ENCODE measurements around the gene ATP11C. TPM values are rescaled to one million over a fixed set of nuclear protein-coding genes. Genes with fewer than 3 reads are reported as not detected.

ATP11C gene
- total RNA-seq, 3 donors from 2014 or later = 10.8 to 17.0 (median 13.1) TPM

DNA sequence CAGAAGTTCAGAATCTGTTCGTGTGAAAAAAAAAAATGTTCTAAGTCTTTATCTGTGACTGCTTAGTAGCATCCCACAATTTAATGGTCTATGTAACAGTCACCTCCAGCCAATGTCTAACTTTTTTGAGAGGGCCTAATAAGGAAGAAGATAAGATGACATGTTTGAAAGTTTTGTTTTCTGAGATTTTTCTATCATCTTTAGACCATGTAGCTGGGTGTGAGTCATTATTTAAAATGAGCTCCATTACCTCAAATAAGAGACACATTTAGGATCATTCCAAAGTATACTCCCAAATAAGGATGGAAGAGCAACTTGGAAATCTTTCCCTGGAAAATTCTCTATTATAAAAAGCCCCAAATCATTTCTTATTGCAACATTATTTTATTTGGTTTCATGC, 196.7 kb downstream of the ATP11C start:
- no peaks in the 10 kb centered on the region for H3K4me1 ChIP-seq (ENCODE audit: low read depth)
- no peaks in the 10 kb centered on the region for H3K9me3 ChIP-seq
- no peak overlapping the region for H3K4me3 ChIP-seq
- DNase-seq = no peak
- intact Hi-C loops (cut with DNase I, micrococcal nuclease) = no loop called here
- no peak for ATAC-seq
- H3K36me3 ChIP-seq (ENCODE audit: low read depth) = no peaks in the 10 kb centered on the region
- TF ChIP-seq, protein P1, sequence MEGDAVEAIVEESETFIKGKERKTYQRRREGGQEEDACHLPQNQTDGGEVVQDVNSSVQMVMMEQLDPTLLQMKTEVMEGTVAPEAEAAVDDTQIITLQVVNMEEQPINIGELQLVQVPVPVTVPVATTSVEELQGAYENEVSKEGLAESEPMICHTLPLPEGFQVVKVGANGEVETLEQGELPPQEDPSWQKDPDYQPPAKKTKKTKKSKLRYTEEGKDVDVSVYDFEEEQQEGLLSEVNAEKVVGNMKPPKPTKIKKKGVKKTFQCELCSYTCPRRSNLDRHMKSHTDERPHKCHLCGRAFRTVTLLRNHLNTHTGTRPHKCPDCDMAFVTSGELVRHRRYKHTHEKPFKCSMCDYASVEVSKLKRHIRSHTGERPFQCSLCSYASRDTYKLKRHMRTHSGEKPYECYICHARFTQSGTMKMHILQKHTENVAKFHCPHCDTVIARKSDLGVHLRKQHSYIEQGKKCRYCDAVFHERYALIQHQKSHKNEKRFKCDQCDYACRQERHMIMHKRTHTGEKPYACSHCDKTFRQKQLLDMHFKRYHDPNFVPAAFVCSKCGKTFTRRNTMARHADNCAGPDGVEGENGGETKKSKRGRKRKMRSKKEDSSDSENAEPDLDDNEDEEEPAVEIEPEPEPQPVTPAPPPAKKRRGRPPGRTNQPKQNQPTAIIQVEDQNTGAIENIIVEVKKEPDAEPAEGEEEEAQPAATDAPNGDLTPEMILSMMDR (IDR thresholded peaks at IDR 0.05) = no peak

GRCh38 chrX:139734996-139735395, 197.9 kb downstream of the ATP11C start:
- intact Hi-C loops (cut with DNase I, micrococcal nuclease) = no loop called here
- Histone ChIP-seq H3K4me3 (no peak overlapping the region), H3K9me3 (no peaks in the 10 kb centered on the region), H3K4me1 (ENCODE audit: low read depth) (no peaks in the 10 kb centered on the region), H3K36me3 (ENCODE audit: low read depth) (no peaks in the 10 kb centered on the region)
- TF ChIP-seq, protein P1 (IDR thresholded peaks at IDR 0.05) = no peak
- DNase-seq (no peak), ATAC-seq (no peak)

- ATAC-seq (no peak), DNase-seq (no peak)
- intact Hi-C loops (cut with DNase I, micrococcal nuclease) = no loop called here
- H3K36me3 ChIP-seq (ENCODE audit: low read depth) = no peaks in the 10 kb centered on the region
- H3K4me1 ChIP-seq (ENCODE audit: low read depth) = no peaks in the 10 kb centered on the region
- H3K9me3 ChIP-seq = no peaks in the 10 kb centered on the region
- TF ChIP-seq, protein P1 (IDR thresholded peaks at IDR 0.05) = no peak
- no peak overlapping the region for H3K4me3 ChIP-seq
Measured at GRCh38 chrX:139725720-139726119, 207.1 kb downstream of the ATP11C start.

GRCh38 chrX:139724626-139725025, 208.2 kb downstream of the ATP11C start:
- ATAC-seq (no peak), DNase-seq (no peak)
- Histone ChIP-seq H3K4me1 (ENCODE audit: low read depth) (no peaks in the 10 kb centered on the region), H3K36me3 (ENCODE audit: low read depth) (no peaks in the 10 kb centered on the region), H3K9me3 (no peaks in the 10 kb centered on the region), H3K4me3 (no peak overlapping the region)
- TF ChIP-seq, protein P1 (IDR thresholded peaks at IDR 0.05) = no peak
- intact Hi-C loops (cut with DNase I, micrococcal nuclease) = no loop called here

- no peak overlapping the region for H3K4me3 ChIP-seq
- TF ChIP-seq, protein P1 (IDR thresholded peaks at IDR 0.05) = no peak
- no peak for ATAC-seq
- H3K9me3 ChIP-seq = no peaks in the 10 kb centered on the region
- H3K4me1 ChIP-seq (ENCODE audit: low read depth) = no peaks in the 10 kb centered on the region
- H3K36me3 ChIP-seq (ENCODE audit: low read depth) = no peaks in the 10 kb centered on the region
- DNase-seq = no peak
- intact Hi-C loops (cut with DNase I, micrococcal nuclease) = no loop called here
Measured at GRCh38 chrX:139720979-139721378, 211.9 kb downstream of the ATP11C start.

- no peaks in the 10 kb centered on the region for H3K9me3 ChIP-seq
- no peak overlapping the region for H3K4me3 ChIP-seq
- DNase-seq (no peak), ATAC-seq (no peak)
- intact Hi-C loops (cut with DNase I, micrococcal nuclease) = no loop called here
- H3K36me3 ChIP-seq (ENCODE audit: low read depth) = no peaks in the 10 kb centered on the region
- H3K4me1 ChIP-seq (ENCODE audit: low read depth) = no peaks in the 10 kb centered on the region
- TF ChIP-seq, protein P1 (IDR thresholded peaks at IDR 0.05) = no peak
Measured at GRCh38 chrX:139720136-139720535, 212.7 kb downstream of the ATP11C start.
